HepG2 (cell line): ENCODE results near the gene PNN. TPM values are rescaled to one million over a fixed set of nuclear protein-coding genes. Genes with fewer than 3 reads are reported as not detected.

ENCODE experiments used
- ARID3A ChIP-seq: IDR thresholded peaks from 2 replicates; pipeline ENCODE4 v1.6.1; 2012; ENCODE audit warnings: low read depth, low read length, improper control_type of control experiment
- ARNTL ChIP-seq: sonication (generic); formaldehyde crosslinking; IDR thresholded peaks from 2 replicates; pipeline ENCODE4 v1.4.0; 2020; ENCODE audit warnings: mild to moderate bottlenecking, missing genetic modification reagents
- CEBPZ ChIP-seq: IDR thresholded peaks from 2 replicates; pipeline ENCODE4 v1.6.1; 2012; ENCODE audit warnings: low read length, improper control_type of control experiment
- DRAP1 ChIP-seq: IDR thresholded peaks from 2 replicates; pipeline ENCODE4 v1.6.1; 2016; ENCODE audit warnings: missing genetic modification reagents, missing compliant biosample characterization
- JUNB ChIP-seq: sonication (generic); formaldehyde crosslinking; IDR thresholded peaks from 2 replicates; pipeline ENCODE4 v1.8.0; 2022; ENCODE audit warnings: missing genetic modification reagents, mild to moderate bottlenecking, borderline replicate concordance
- KLF12 ChIP-seq: sonication (generic); formaldehyde crosslinking; IDR thresholded peaks from 2 replicates; pipeline ENCODE4 v1.4.0; 2020; ENCODE audit warnings: missing genetic modification reagents, borderline replicate concordance
- KLF16 ChIP-seq, 2 experiments: sonication (generic) in 1 of 2; formaldehyde crosslinking in 1 of 2; IDR thresholded peaks; 2 replicates each; pipeline versions ENCODE4 v1.6.1 to v1.8.0; 2016 to 2023; ENCODE audit warnings: missing genetic modification reagents in 2 of 2, missing compliant biosample characterization in 1 of 2
- NFATC3 ChIP-seq: sonication (generic); formaldehyde crosslinking; IDR thresholded peaks from 2 replicates; pipeline ENCODE4 v1.5.1; 2020; ENCODE audit warnings: mild to moderate bottlenecking, missing genetic modification reagents
- RAD51 ChIP-seq: fragments of 450-650 bp; IDR thresholded peaks from 2 replicates; pipeline ENCODE4 v1.6.1; 2016; ENCODE audit warnings: borderline replicate concordance
- REL ChIP-seq: sonication (generic); formaldehyde crosslinking; conservative IDR thresholded peaks from 2 replicates; pipeline ENCODE4 v1.8.0; 2022; ENCODE audit warnings: mild to moderate bottlenecking, missing genetic modification reagents, moderate library complexity
- ZBTB38 ChIP-seq: sonication (generic); formaldehyde crosslinking; IDR thresholded peaks from 2 replicates; pipeline ENCODE4 v1.5.1; 2020; ENCODE audit warnings: mild to moderate bottlenecking, missing genetic modification reagents
- ZNF136 ChIP-seq: sonication (generic); formaldehyde crosslinking; IDR thresholded peaks from 2 replicates; pipeline ENCODE4 v1.8.1; 2022; ENCODE audit warnings: low read depth, mild to moderate bottlenecking, moderate library complexity, missing genetic modification reagents
- ZNF281 ChIP-seq: sonication (generic); formaldehyde crosslinking; IDR thresholded peaks from 2 replicates; pipeline ENCODE4 v1.4.0; 2020; ENCODE audit warnings: missing genetic modification reagents, borderline replicate concordance
- ZNF501 ChIP-seq: sonication (generic); formaldehyde crosslinking; IDR thresholded peaks from 2 replicates; pipeline ENCODE4 v1.5.1; 2020; ENCODE audit warnings: mild to moderate bottlenecking, moderate library complexity, missing genetic modification reagents
- ZNF513 ChIP-seq: sonication (generic); formaldehyde crosslinking; conservative IDR thresholded peaks from 2 replicates; pipeline ENCODE4 v1.5.0; 2020; ENCODE audit warnings: missing genetic modification reagents
- ZNF530 ChIP-seq: sonication (generic); formaldehyde crosslinking; IDR thresholded peaks from 2 replicates; pipeline ENCODE4 v1.5.0; 2020; ENCODE audit warnings: low read depth, mild to moderate bottlenecking, missing genetic modification reagents
- ZNF550 ChIP-seq: sonication (generic); formaldehyde crosslinking; IDR thresholded peaks from 2 replicates; pipeline ENCODE4 v1.4.0; 2020; ENCODE audit warnings: mild to moderate bottlenecking, missing genetic modification reagents, borderline replicate concordance
- ZNF569 ChIP-seq: sonication (generic); formaldehyde crosslinking; IDR thresholded peaks from 2 replicates; pipeline ENCODE4 v1.5.0; 2020; ENCODE audit warnings: mild to moderate bottlenecking, missing genetic modification reagents, moderate library complexity, borderline replicate concordance
- polyA plus RNA-seq, 8 experiments: library from polyadenylated mRNA; depleted of rRNA in 3 of 8; stranded (reverse) in 7 of 8; unstranded in 1 of 8; fragments of >200 nt; fragmentation: Illumina TruSeq in 4 of 8; extraction: Trizol in 4 of 8; gene quantifications; 2 replicates each; pipeline versions ENCODE4 v1.2.1 to v1.2.3, GENCODE V29; 2011 to 2016; ENCODE audit warnings: low read depth in 4 of 8, missing spikeins in 1 of 8, mixed read lengths in 1 of 8; ENCODE audit not compliant: insufficient read depth in 1 of 8
- total RNA-seq, 5 experiments: library from RNA; depleted of rRNA; stranded (reverse); fragments of >200 nt; fragmentation: Illumina TruSeq; extraction: Trizol; gene quantifications; 2 replicates each; pipeline ENCODE4 v1.2.3, GENCODE V29; 2016; ENCODE audit warnings: low read depth in 1 of 5

The PNN gene
- total and polyA plus RNA-seq, 2 of the 13 experiments (the other 11 are each of a cell fraction or from before 2014, with no cell fraction given), result 58.0 to 214 TPM

GRCh38 chr14:39174560-39175444, at the start of gene PNN (continued):
- peak; percentile 90 for TF ChIP-seq DRAP1
- TF ChIP-seq ZNF136 (CRISPR knock-in tag), result peak; percentile 92
- TF ChIP-seq ZNF501 (CRISPR knock-in tag), result peak; percentile 100
- no peak for TF ChIP-seq JUNB
- peak; percentile 48; the same call in 1 of the 2 replicates for TF ChIP-seq ARNTL (CRISPR knock-in tag)
- no peak for TF ChIP-seq CEBPZ
- peak in 1 of 2 experiments; percentile 97; a peak in 2 of 4 replicates for TF ChIP-seq KLF16 (CRISPR knock-in tag; IDR thresholded peaks at IDR 0.05)
- peak; percentile 85 for TF ChIP-seq ZBTB38 (CRISPR knock-in tag)
- TF ChIP-seq ZNF530 (CRISPR knock-in tag), result no peak
- TF ChIP-seq ZNF281, result peak; percentile 71
- peak; percentile 45; the same call in 1 of the 2 replicates for TF ChIP-seq KLF12
- peak; percentile 91; the same call in 1 of the 2 replicates for TF ChIP-seq NFATC3 (CRISPR knock-in tag)
- TF ChIP-seq ZNF513 (CRISPR knock-in tag), result no peak; the same call in 1 of the 2 replicates
- TF ChIP-seq ZNF550 (CRISPR knock-in tag), result 0 out of 2 replicates have a peak, but pooled peaks have one; percentile 60
- peak; percentile 98; the same call in 1 of the 2 replicates for TF ChIP-seq ZNF569 (CRISPR knock-in tag)
- no peak for TF ChIP-seq REL
- peak; percentile 96 for TF ChIP-seq ARID3A
- no peak for TF ChIP-seq RAD51
